ENCODE results near the gene HEXA. TPM values are rescaled to one million over a fixed set of nuclear protein-coding genes. Genes with fewer than 3 reads are reported as not detected.

The HEXA gene
- total RNA-seq, 1 experiment from 2014 or later = 199 TPM

DNA sequence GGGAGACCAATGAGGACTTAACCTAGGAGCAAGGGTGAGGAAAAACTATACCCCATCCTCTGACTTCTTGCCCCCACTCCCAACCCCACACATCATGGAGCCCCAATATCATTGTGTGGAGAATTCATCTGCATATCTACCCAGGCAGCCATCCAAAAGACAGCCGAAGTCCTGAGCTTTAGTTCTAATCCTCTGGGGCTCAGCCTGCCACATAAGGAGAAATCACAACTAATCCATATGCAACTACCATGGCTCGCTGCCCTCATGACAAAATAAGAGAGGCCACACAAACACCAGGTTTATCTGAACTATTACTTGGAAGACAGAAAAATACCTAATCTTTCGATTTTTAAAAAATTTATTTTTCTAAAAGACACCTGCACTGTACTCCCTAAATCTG is 17.7 kb downstream of the HEXA start:
- DNase-seq (ENCODE audit: low read depth, low spot score) (no peak), ATAC-seq (no peak)
- CTCF ChIA-PET = no interaction called here
- no peaks in the 10 kb centered on the region for H3K27me3 ChIP-seq (ENCODE audit: control insufficient read depth, insufficient read depth, low read length)
- H3K9me3 ChIP-seq (ENCODE audit: control insufficient read depth, insufficient read depth, low read depth, low read length) = no peaks in the 10 kb centered on the region
- POLR2A ChIA-PET = interaction anchor here (0.7 kb wide), 1 partner anchor 1070 kb away, joined by 3 read pairs; no protein-coding TSS in a partner anchor
- no peak overlapping the region for H3K27ac ChIP-seq (ENCODE audit: low read length)
- peaks cover 2% of the 10 kb centered on the region; the same call in 1 of the 2 replicates for H3K36me3 ChIP-seq (ENCODE audit: control insufficient read depth, insufficient read depth, low read length)
- in situ Hi-C loops (cut with HindIII; ENCODE audit: low pct_unique_long_range_greater_than_20kb, low sequenced_read_pairs) = no loop called here
- BruUV-seq (replicated peaks) = no TSS peak
- intact Hi-C loops (cut with micrococcal nuclease; ENCODE audit: unreplicated experiment) = no loop called here
- TF ChIP-seq, protein P1, sequence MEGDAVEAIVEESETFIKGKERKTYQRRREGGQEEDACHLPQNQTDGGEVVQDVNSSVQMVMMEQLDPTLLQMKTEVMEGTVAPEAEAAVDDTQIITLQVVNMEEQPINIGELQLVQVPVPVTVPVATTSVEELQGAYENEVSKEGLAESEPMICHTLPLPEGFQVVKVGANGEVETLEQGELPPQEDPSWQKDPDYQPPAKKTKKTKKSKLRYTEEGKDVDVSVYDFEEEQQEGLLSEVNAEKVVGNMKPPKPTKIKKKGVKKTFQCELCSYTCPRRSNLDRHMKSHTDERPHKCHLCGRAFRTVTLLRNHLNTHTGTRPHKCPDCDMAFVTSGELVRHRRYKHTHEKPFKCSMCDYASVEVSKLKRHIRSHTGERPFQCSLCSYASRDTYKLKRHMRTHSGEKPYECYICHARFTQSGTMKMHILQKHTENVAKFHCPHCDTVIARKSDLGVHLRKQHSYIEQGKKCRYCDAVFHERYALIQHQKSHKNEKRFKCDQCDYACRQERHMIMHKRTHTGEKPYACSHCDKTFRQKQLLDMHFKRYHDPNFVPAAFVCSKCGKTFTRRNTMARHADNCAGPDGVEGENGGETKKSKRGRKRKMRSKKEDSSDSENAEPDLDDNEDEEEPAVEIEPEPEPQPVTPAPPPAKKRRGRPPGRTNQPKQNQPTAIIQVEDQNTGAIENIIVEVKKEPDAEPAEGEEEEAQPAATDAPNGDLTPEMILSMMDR (IDR thresholded peaks at IDR 0.05) = no peak
- TF ChIP-seq POLR2AphosphoS5 (IDR thresholded peaks at IDR 0.05; ENCODE audit: low read depth, low read length) = no peak
- no peak for TF ChIP-seq TCF7L2 (IDR thresholded peaks at IDR 0.05; ENCODE audit: low read depth, low read length)
- TF ChIP-seq, protein P2, sequence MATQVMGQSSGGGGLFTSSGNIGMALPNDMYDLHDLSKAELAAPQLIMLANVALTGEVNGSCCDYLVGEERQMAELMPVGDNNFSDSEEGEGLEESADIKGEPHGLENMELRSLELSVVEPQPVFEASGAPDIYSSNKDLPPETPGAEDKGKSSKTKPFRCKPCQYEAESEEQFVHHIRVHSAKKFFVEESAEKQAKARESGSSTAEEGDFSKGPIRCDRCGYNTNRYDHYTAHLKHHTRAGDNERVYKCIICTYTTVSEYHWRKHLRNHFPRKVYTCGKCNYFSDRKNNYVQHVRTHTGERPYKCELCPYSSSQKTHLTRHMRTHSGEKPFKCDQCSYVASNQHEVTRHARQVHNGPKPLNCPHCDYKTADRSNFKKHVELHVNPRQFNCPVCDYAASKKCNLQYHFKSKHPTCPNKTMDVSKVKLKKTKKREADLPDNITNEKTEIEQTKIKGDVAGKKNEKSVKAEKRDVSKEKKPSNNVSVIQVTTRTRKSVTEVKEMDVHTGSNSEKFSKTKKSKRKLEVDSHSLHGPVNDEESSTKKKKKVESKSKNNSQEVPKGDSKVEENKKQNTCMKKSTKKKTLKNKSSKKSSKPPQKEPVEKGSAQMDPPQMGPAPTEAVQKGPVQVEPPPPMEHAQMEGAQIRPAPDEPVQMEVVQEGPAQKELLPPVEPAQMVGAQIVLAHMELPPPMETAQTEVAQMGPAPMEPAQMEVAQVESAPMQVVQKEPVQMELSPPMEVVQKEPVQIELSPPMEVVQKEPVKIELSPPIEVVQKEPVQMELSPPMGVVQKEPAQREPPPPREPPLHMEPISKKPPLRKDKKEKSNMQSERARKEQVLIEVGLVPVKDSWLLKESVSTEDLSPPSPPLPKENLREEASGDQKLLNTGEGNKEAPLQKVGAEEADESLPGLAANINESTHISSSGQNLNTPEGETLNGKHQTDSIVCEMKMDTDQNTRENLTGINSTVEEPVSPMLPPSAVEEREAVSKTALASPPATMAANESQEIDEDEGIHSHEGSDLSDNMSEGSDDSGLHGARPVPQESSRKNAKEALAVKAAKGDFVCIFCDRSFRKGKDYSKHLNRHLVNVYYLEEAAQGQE (IDR thresholded peaks at IDR 0.05; ENCODE audit: insufficient read depth in 1 of 2, low read depth in 2 of 2, low read length in 1 of 2) = no peak
- no peak for TF ChIP-seq SIN3A (IDR thresholded peaks at IDR 0.05; ENCODE audit: borderline replicate concordance, insufficient read depth, low read depth, low read length)
- no peak overlapping the region for H3K4me3 ChIP-seq (ENCODE audit: low read depth in 2 of 2, low read length in 2 of 2)
- no peaks in the 10 kb centered on the region for H3K4me1 ChIP-seq (ENCODE audit: control insufficient read depth, insufficient read depth, low read length)

DNA sequence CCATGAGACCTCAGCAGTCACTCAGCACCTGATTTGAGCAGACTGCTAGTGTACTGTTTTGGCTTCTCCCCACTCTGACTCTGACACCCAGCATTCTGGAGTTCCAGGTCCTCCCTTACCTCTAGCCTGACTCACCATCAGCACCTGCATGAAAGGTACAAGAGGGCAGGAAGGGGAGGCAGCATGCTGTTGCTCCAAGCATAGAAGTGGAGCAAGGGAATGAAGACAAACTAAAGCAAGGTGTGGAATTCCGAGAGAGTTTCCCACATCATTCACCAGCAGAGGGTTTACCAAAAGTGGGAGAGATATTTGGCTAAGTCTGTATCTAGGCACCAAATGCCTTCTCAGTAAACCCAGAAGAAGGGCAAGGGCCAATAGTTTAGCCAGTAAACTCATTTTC is 21.3 kb downstream of the HEXA start:
- Histone ChIP-seq H3K27me3 (ENCODE audit: control insufficient read depth, insufficient read depth, low read length) (no peaks in the 10 kb centered on the region), H3K27ac (ENCODE audit: low read length) (no peak overlapping the region), H3K4me1 (ENCODE audit: control insufficient read depth, insufficient read depth, low read length) (no peaks in the 10 kb centered on the region), H3K36me3 (ENCODE audit: control insufficient read depth, insufficient read depth, low read length) (peaks cover 6% of the 10 kb centered on the region; the same call in 1 of the 2 replicates), H3K9me3 (ENCODE audit: control insufficient read depth, insufficient read depth, low read depth, low read length) (no peaks in the 10 kb centered on the region), H3K4me3 (ENCODE audit: low read depth in 2 of 2, low read length in 2 of 2) (no peak overlapping the region)
- ChIA-PET CTCF (no interaction called here), POLR2A (interaction anchor here (0.5 to 0.7 kb wide), 2 partner anchors 99 to 170 kb away, joined by 3 to 8 read pairs; no protein-coding TSS in a partner anchor)
- no peak for ATAC-seq
- no TSS peak for BruUV-seq (replicated peaks)
- no peak for TF ChIP-seq SIN3A (IDR thresholded peaks at IDR 0.05; ENCODE audit: borderline replicate concordance, insufficient read depth, low read depth, low read length)
- TF ChIP-seq, protein P2 (IDR thresholded peaks at IDR 0.05; ENCODE audit: insufficient read depth in 1 of 2, low read depth in 2 of 2, low read length in 1 of 2) = no peak
- TF ChIP-seq, protein P1 (IDR thresholded peaks at IDR 0.05) = no peak
- no peak for TF ChIP-seq POLR2AphosphoS5 (IDR thresholded peaks at IDR 0.05; ENCODE audit: low read depth, low read length)
- TF ChIP-seq TCF7L2 (IDR thresholded peaks at IDR 0.05; ENCODE audit: low read depth, low read length) = no peak
- DNase-seq (ENCODE audit: low read depth, low spot score) = no peak
- intact Hi-C loops (cut with micrococcal nuclease; ENCODE audit: unreplicated experiment) (no loop called here), in situ Hi-C loops (cut with HindIII; ENCODE audit: low pct_unique_long_range_greater_than_20kb, low sequenced_read_pairs) (no loop called here)

All from Panc1 (cell line).